Activated T-cell treated with anti-CD3 and anti-CD28 coated beads for 1 hour (primary cell): ENCODE results near the gene GSAP.

Experiments used
- DNase-seq: peaks from one replicate; pipeline ENCODE4 v3.0.0-alpha.2; 2020; ENCODE audit warnings: low read depth

GSAP gene

DNA sequence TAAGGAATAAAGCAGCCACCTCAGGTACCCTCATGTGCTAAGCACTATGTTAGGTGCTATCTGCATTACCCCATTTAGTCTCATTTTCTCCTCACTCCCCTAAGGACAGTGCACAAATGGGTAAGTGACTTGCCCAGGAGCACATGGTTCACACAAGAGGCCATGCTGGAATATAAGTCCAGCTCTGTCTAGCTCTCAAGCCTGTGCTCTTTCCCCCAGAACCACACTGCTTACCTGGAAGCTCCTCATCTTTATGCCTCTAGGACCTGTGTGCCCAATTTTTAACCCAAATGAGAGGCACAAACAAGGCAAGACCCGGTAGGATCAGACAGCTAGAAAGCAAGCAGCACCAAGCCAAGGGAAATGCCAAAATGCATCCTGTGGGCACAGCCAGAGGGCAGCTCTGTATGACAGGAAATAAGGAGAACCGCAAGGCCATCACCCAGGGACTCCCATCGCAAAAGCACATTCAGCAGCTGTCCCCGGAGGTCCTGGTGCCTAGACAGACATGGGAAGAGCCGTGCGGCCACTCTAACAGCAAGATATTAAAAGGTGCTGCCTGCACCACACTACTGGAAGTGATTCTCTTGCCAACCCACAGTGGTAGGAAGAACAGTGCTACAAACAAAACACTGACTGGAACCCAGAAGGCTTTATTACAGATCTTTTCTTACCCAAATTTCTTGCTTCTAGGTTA, 88.1 kb downstream of the GSAP start:
- DNase-seq = peak; percentile 5

DNA sequence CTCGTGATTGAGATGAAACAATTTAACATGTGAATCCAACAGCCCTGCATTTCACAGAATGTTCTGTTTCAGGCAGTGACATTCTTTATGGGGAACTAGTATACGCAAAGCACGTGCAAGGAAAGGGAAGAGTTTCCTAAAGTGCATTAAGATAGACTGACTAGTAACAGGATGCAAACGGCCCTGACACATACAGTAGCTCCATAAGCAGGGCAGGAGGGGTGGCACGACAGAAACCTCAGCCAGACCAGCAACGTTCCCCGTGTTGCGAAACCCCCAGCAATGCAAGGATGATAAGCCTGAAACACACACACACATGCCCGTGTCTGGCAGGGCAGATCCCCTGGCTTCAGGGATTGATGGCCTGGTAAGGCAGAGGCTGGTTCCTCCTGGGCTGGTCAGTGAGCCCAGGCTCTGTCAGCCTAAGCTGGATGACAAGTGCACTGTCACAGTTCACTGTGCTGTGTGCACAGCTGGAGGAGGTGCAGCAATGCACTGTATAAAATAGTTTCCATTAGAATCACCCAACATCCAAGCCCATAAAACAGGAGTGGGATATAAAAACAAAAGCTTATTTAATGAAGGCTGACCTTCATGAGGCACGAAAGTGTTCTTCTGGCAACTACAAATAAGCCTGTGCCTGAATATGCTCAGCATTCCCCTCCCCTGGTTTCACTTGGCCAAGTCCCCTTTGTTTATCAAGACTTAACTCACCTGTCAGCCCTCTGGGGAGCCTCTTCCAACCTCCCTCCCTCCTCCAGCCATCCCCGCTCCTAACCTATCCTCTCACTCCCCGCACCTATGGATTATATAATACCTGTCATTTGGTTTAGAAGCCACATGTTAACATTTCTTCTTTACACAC, 88.8 kb downstream of the GSAP start:
- no peak for DNase-seq

DNA sequence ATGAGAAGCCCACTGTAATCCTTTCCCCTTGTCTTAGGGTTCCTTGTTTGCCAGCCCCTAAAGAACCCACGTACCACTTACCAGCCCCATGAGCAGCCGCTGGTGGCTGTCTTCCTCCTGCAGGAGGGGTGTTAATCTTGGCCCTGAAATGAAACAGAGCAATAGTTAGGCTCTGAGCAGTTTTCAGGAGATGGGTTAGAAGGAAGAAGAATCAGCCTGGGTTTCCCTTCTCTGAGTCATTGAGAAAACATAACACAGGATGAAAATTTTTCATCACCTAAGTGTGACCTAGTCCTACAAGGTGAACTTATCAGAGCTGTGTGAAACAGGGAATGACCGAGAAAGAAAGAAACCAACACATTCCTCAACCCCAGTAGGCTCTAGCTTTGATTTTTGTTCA, 90.0 kb downstream of the GSAP start:
- no peak for DNase-seq

DNA sequence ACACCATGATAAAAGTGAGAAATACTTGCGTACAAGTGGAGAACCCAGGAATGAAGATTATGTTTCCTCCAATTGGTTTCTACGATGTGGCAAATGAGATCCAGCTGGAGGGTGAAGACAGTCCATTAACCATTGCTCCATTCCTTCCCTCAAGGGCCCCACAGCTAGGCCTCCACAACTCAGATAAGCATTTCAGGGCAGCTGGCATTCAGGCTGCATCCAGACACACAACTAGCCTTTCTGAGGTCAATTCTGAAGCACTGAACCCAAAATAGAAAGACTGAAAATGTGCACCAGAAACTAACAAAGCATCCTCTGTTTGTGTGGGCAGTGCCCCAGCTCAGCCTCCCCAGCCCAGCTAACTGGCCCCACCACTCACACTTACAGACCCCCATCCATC, 94.8 kb downstream of the GSAP start:
- DNase-seq = no peak

DNA sequence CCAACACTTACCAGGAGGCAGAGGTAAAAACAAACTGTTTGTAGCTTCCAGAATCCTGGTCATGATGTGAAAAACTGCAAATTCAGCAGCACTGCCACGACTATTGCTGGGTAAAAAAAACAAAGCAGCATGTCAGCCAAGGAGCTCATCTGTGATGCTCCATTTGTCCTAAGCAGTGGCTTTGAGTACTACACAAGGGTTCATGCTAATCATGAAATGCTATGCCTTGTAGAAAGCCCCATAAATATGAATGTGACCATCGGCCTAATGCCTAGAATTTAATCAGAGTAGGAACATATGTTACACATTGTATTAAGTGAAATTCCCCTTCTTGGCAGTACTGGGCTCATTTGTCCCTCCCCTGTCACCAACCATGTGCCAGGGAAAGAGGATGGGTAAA, 95.4 kb downstream of the GSAP start:
- no peak for DNase-seq

DNA sequence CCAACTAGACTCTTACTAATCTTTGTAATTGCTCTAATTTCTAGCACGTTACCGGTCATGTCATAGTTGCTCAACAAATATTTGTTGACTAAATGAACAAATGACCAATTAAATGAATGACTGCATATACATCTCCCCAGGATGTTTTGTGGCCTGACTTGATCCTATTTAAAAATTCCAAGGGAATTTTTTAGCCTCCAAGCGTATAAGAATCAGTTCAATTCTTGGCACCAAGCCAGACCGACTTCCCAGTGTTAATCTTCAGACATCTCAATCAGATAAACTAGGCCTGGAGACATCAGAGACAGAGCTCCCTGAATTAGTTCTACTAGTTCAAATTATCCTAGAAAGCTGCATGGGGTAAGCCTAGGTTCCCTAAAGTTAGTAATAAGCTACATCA, 96.0 kb downstream of the GSAP start:
- no peak for DNase-seq

DNA sequence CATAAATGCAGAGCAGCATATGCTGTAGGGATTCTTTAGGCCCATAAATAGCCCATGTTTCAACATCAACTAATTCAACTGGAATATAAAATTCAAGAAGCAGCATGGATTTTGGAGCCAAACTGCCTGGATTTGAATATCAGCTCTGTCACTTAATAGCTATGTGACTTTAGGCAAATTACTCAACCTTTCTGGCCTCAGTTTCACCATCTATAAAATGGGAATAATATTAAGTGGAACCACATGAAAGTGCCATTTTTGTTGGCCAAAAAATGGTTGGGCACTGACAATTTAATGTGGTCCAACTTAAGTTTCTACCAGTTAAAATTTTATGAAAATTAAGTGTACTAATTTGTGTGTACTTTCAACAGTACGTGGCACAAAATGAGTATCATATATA, 98.1 kb downstream of the GSAP start:
- DNase-seq = no peak

DNA sequence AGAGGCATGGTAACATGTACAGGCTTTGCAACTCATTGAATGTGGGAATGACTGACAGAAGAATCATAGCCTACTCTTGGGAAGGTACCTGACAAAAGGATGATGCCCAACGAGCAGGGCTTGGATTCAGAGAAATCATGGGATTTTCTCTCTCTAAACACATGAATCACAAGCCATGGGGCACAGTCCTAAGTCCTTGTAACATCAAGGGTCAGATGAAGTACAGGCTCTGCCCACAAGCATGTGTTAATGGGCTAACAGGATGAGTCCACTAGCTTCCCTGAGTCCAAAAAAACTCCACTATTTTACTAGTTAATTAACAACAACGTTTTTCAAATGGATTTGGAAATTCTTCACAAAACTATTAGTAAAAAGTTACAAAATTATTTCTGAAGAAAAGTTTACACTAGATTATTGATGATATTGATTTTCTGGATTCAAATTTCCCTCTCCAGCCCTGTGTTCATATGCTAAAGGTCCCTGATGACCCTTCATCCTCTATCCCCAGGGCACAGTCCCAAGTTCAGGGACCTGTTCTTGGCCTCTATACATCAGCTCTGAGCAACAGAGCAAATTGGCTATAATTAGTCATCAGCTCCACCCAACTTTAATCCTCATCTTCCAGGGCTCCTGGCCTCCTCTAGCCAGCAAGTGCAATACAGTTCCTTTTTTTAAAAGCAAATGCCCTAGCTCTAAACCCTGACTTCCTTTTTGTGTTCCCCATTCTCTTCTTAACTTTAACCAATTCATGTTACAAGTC, 99.8 kb downstream of the GSAP start:
- no peak for DNase-seq

DNA sequence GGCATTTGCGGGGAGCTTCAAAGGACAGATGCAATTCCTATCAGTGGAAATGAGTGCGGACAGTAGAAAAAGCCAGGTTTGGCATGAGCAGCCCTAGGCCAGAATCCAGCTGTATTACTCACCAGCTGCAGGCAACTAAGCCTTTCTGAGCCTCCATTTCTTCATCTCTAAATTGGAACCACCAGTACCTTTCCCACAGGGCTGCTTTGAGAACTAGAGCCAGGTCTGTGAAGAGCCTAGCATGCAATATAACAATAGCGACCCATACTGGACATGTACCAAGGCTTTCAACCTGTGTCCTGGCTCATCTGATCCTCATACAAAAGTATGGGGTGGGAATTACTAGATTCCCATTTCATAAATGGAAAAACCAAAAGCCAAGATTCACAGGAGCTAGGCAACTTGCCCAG, 101.0 kb downstream of the GSAP start:
- DNase-seq = no peak

DNA sequence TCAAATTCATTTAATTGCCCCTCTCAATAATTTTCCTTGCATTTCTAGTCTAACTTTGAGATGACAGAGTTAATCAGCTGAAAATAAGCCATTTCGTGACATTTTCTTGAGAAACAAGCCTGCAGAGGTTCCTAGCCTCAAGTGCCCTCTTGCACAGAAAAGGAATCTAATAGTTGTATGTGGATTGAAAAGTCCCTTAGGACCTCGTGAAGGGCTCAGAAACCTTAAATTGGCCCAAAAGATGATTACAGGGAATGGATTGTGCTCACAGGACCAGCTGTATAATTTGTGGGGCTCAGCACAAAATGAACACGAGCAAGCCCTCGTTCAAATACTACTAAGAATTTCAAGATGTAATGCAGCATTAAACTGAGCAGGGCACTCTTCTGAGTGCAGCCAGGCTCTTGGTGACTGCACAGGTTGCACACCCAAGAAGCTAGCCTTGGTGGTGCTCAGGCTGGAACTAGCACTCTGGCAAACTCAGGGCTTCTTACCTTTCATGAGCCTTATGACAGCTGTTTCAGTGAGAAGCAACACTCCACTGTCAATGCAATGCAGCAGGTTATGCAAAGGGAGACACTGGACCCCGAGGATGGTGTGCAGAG, 102.2 kb downstream of the GSAP start:
- no peak for DNase-seq

DNA sequence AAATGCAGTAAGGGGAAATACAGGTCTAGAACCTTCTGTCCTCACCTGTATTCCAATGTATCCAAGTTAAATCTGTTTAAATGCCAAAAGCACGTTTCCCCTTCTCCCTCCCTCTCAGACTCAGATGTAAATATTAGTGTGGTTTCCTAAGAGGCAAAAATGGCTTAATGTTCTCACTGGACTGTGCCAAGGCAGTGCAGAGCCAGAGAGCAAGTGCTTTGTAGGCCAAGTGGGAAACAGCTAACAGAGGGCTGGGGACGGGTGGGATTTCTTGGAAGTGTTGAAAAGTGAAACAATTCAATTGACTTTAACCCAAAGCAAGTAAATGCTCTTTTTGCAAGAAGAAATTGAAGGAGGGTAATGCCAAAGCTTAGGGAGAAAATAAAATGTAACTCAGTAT, 103.1 kb downstream of the GSAP start:
- DNase-seq = no peak

DNA sequence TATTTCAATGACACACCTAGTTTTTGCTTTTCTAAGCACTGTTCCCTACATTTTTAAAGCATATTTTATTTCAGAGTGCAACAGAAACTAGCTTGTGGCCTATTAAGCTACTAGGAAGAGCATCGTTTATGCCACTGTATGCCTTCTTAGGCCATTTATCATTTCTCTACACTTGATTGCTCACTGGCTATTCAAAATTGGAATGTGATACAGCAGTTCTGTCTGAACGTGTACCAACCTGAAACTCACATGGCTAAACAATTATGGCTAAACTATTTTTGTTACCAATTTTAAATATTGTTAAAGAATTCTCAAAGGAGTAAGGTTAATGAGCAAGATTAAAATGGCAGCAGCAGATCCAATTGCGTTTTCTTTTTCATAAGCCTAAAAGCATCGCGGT, 105.2 kb downstream of the GSAP start:
- DNase-seq = no peak

DNA sequence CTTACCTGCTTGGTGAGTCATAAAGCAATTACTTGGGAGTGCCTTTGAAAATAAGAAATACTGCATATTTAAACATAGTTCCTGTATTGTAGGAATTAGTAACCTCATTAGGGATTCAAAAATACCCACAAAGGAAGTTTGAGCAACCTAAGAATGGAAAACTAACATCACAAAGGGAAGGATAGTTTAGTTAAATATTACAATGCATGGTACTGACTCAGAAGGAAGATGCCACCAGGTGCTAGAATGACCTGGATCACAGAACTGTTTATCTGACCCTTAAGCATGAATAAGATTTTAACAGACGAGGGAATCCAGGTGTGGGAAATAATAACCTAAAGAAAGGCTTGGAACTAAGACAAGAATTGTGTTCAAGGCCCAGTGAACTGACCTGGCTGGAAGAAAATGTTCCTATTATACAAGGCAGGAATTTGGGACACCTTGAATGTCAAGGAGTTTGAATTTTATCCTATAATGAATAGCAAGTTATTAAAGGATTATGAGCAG, 106.4 kb downstream of the GSAP start:
- no peak for DNase-seq

DNA sequence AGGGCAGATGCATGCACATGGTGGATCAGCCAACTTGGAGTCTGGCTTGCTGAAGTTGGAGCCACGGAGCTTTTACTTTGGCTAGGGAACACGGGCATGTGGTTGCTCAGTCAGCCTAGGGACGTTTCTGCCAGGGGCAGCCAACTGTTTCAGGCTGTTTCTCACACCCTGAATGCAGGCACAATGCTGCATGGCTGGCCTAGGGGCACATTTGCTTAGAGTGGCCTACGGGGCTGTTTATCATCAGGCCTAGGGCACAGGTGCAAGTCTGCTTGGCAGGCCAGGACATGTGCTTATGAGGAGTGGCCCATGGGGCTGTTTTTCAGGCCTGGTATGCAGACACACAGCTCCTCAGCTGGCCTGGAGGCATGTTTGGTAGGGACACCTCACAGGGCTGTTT, 107.4 kb downstream of the GSAP start:
- DNase-seq = no peak

DNA sequence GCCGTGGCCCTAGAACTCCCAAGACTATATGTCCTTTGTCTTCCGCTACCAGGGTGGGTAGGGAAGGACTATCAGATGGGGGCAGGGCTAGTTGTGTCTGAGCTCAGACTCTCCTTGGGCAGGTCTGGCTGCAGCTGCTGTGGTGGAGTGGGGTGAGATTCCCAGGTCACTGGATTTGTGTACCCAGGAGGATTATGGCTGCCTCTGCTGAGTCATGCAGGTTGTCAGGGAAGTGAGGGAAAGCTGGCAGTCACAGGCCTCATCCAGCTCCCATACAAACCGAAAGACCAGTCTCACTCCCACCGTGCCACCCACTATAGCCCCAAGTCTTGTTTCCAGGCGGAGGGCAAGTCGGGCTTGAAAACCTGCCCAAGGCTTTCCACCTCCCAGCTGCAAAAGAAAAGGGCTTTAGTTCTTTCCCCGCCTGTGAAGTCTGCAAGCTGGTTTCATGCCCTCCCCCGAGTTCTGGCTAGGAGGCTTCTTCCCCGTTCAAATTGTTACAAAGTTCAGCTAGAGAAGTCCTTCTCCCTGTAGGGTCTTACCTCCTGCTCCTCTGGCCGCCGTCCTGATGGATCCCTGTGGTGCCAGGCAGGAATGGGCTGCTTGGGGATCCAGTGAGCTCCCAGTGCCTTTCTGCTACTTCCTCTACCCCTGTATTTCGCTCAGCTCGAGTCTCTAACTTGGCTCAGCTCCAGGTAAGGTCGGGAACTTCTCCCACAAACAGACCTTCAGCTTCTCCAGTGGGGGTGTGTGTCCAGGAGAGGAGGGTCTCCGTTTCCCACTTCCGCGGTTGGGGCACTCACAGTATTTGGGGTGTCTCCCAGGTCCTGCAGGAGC, 109.7 kb downstream of the GSAP start:
- DNase-seq = no peak

DNA sequence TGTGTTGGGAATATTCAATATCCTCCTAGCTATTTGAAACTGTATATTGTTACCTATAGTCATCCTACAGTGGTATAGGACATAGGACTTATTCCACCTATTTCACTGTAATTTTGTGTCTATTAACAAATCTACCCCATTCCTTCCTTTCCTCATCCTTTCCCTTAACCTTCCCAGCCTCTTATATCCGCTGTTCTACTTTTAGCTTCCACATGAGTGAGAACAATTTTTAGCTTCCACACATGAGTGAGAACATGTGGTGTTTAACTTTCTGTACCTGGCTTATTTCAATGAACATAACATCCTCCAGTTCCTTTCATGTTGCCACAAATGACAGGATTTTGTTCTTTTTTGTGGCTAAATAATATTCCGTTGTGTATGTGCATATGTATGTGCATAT, 120.6 kb downstream of the GSAP start:
- DNase-seq = no peak

DNA sequence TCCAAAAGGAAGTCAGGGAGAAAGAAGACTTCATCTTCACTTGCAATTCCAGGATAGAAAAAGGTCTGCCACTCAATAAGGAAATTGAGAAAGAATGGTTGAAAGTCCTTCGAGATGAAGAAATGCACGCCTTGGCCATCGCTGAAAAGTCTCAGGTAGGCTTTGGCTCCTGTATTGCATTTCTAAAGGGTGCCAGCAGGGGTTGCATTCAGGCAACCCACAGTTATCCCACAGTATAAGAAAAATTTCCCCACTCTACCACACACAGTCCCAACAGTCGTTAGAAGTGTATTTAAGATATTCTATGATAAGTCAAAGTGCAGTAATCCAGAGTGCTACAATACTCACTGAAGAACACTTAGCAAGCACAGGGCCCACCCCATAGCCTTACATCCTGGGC, 123.1 kb downstream of the GSAP start:
- no peak for DNase-seq

DNA sequence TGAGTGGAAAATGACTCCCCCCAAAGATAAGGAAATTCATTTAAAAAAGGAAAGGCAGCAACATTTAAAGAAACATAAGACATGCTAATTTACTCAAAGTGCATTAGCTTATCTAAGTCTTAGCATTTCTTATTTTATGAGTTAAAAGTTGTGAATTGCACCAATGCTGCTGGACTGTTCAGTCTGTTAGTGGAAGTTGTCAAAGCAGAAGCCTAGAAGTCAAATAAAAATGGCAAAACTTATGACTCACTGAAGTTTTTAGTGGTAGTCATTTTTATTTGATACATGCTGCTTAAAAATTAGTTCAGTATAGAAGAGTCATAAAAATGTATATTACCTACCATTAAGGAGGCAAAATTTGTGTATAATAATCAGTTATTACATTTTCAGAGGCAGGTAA, 125.7 kb downstream of the GSAP start:
- no peak for DNase-seq

DNA sequence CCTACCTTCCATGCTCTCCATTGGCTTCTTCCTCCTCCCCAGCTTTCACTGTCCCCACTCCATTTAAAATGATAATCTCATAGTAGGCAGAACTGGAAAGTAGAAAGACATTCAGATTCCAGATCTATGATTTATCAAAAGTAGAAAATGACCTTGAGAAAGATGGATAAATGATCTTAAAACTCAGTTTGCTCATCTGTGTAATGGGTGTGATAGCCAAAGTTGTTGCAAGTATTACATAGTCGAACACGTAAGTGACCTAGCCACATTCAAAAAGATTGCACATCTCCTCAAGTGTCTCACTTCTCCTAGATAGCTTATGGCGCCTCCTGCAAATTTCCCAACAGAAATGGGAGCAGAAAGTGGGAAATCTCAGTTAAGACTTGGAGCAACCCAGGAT, 126.8 kb downstream of the GSAP start:
- DNase-seq = no peak

DNA sequence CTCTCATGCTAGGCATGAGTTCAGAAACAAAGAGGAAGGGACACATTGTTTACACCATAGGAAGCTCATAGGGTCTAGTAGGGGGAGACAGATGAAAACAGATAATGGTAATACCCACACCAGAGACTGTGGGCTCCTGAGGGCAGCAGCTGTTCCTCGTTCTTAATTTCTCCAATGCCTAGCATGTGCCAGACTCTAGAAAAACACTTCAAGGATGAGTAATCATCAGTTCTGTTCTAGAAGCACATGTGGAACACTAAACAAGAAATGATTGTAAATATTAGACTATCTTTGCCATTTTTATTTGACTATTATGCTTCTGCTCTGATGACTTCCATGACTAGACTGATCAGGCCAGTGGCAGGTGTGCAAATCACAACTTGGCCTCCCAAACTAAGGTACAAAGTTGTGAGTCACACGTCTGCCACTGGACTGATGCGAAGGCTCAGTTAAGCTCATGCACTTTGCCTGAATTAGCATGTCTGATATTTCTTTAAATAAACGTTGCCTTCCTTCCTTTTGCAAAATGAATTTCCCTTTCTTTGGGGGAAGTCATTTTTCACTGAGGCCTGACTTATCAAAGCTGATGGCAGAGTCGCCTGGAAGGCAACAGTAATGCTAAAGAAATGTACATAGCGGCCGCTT, 127.4 kb downstream of the GSAP start:
- no peak for DNase-seq

DNA sequence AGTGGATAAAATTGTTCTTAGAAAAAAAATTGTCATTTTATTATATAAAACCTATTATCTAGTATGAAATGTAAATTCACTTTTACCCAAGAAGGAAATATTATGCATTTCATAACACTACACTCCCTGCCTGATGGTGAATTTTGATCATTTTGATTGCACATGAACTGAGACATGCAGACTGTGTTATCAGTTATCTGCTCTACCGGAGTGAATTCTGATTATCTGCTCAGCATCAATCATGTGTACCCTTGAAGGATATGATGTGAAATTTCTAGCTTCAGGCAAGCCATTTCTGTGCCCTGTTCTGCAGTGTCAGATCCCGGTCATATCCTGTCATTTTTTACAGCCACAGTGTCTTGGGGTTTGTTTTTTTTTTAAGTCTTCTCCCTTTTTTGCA, 131.5 kb downstream of the GSAP start:
- no peak for DNase-seq
